ENCODE measurements around the gene CHAF1A.
A peak's percentile ranks its signal among the peaks of the same experiment; 100 is the strongest.

CHAF1A gene

DNA sequence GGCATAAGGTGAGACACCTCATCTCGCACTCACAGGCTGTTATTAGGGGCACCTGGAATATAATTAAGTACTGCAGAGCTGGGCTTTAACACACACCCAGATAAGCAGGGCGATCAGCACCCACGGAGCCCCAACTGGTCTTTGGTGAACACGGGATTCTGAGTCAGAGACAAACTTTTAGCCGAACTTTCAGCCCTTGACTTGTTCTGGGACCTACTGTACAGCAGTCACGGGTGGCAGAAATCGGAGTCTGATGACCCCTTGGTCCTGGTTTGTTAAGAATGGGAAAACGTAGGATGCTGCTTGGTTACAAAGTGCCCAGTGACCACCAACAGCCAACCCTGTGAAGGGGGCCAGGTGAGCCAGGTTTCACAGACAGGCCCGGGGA is 11.1 kb upstream of the CHAF1A start:
- TF ChIP-seq, protein P1, sequence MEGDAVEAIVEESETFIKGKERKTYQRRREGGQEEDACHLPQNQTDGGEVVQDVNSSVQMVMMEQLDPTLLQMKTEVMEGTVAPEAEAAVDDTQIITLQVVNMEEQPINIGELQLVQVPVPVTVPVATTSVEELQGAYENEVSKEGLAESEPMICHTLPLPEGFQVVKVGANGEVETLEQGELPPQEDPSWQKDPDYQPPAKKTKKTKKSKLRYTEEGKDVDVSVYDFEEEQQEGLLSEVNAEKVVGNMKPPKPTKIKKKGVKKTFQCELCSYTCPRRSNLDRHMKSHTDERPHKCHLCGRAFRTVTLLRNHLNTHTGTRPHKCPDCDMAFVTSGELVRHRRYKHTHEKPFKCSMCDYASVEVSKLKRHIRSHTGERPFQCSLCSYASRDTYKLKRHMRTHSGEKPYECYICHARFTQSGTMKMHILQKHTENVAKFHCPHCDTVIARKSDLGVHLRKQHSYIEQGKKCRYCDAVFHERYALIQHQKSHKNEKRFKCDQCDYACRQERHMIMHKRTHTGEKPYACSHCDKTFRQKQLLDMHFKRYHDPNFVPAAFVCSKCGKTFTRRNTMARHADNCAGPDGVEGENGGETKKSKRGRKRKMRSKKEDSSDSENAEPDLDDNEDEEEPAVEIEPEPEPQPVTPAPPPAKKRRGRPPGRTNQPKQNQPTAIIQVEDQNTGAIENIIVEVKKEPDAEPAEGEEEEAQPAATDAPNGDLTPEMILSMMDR (IDR thresholded peaks at IDR 0.05; ENCODE audit: insufficient read depth, missing control alignments): no peak
- DNase-seq (ENCODE audit: insufficient read length, low spot score) (no peak), FAIRE-seq (no peak)

DNA sequence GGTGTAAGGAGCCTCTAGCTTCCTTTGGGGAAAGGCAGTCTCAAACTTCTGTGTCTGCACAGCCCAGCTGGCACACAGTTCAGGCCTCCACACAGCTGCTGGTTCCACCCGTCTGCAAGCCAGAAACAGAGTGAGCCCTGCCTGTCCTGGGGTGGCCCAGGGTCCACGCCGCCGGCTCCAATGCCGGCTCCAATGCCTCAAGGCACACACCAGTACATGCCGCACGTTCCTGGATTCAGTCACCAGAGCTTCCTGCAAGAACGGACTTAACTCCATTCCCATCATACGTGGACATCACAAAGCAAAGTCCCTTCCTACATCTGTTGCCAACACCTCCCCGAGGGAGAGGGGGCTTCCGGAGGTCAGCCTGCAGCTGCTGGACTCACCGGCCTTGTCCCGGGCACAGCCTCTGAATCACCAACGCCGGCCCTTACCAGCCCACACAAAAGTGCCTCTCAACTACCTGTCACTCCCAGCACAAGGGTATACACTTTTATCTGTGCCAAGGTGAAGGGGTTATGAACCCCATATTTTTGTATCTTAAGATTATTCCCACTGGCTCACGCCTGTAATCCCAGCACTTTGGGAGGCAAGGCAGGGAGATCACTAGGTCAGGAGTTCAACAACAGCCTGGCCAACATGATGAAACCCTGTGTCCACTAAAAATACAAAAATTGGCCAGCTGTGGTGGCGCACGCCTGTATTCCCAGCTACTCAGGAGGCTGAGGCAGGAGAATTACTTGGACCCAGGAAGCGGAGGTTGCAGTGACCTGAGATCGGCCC is 10.5 kb upstream of the CHAF1A start:
- no peak for FAIRE-seq
- TF ChIP-seq, protein P1 (IDR thresholded peaks at IDR 0.05; ENCODE audit: insufficient read depth, missing control alignments): no peak

DNA sequence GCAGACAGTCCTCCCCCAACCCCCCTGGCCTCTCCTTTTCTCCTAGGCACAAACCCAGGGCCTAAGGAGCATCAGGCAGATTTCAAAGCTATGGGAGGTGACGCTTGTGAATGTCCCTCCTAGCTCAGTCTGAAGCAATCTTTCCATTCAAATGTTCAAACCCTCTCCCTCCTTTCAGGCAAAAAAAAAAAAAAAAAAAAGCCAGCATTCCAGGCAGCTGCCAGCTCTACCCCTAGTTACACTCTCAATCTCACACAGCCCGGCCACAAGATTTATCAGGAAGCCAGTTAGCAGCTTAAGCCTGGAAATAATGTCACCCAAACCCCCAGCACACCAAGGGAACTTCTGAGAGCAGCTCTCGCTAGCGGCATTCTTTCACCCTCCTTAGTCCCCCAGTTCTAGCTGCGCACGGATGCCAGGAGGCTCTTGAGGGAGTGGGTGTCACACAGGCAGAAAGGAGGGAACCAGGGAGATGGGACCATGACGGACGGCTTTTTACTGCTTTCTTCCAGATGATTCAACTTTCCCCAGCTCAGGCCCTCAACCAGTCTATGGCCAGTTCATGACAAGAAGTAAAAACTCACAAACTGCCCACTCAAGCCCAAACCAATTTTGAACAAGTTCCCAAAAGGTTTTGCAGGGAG is 8.4 kb upstream of the CHAF1A start:
- DNase-seq (ENCODE audit: insufficient read length, low spot score) (no peak), FAIRE-seq (no peak)
- TF ChIP-seq, protein P1 (IDR thresholded peaks at IDR 0.05; ENCODE audit: insufficient read depth, missing control alignments): no peak

More for the DNA sequence above, 10.5 kb upstream of the CHAF1A start:
- no peak for DNase-seq (ENCODE audit: insufficient read length, low spot score)

GRCh38 chr19:4396949-4397783 is 5.3 kb upstream of the CHAF1A start:
- FAIRE-seq (no peak), DNase-seq (ENCODE audit: insufficient read length, low spot score) (no peak)
- TF ChIP-seq, protein P1 (IDR thresholded peaks at IDR 0.05; ENCODE audit: insufficient read depth, missing control alignments): no peak

DNA sequence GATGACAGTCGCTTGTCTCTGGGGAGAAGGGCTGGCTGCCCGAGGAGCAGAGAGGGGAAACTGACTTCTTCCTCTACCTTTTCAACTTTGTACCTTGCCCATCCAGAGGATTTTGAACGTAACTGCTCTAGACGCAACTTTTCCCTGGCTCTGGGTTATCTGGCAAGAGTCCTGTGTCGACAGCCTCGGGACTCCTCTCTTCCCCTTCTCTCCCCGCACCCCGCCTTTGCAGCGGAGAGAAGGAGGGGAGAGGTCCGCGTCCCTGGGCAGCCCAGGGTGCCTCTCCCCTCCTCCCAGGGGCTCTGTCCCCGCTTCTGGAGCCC is 2.7 kb upstream of the CHAF1A start:
- no peak for FAIRE-seq
- no peak for DNase-seq (ENCODE audit: insufficient read length, low spot score)
- TF ChIP-seq, protein P1 (IDR thresholded peaks at IDR 0.05; ENCODE audit: insufficient read depth, missing control alignments): no peak

- FAIRE-seq: no peak
- TF ChIP-seq, protein P1 (IDR thresholded peaks at IDR 0.05; ENCODE audit: insufficient read depth, missing control alignments): peak; percentile 95
- DNase-seq (ENCODE audit: insufficient read length, low spot score): no peak
Measured at GRCh38 chr19:4400135-4400936, 2.1 kb upstream of the CHAF1A start, which contains the start of gene SH3GL1. TSS of gene SH3GL1 (minus strand) at chr19:4400547. CDS start at chr19:4400368, 179 bp downstream.
